Right lobe of liver (tissue), 4 donors: ENCODE measurements around the gene ZNF534.

Experiments
- CTCF ChIP-seq, 4 donors: fragments of 200-600 bp in 3 of 4; fragments of 450-650 bp in 1 of 4; IDR thresholded peaks; one replicate each; pipeline versions ENCODE4 v1.5.1 to v1.8.0; 2016 to 2022; ENCODE audit warnings: antibody characterized with exemption in 4 of 4, mild to moderate bottlenecking in 2 of 4
- POLR2A ChIP-seq: fragments of 450-650 bp; IDR thresholded peaks from one replicate; pipeline ENCODE4 v1.6.1; 2017; ENCODE audit warnings: antibody characterized with exemption, mild to moderate bottlenecking
- donor health status: DM: no; HTN: no; CAD: no.
- donor health status: DM: no; HTN: no; CAD: no.
- donor health status: DM: no; HTN: yes; CAD: no.

- TF ChIP-seq CTCF (IDR thresholded peaks at IDR 0.05) (no peak), POLR2A (no peak)
Measured at GRCh38 chr19:52474351-52475127, 45.6 kb downstream of the ZNF534 start.
